Measurements from ENCODE around the gene ARHGAP24.

Gene ARHGAP24

GRCh38 chr4:85520765-85521749 is 46.1 kb downstream of the ARHGAP24 start:
- DNase-seq: no peak

DNA sequence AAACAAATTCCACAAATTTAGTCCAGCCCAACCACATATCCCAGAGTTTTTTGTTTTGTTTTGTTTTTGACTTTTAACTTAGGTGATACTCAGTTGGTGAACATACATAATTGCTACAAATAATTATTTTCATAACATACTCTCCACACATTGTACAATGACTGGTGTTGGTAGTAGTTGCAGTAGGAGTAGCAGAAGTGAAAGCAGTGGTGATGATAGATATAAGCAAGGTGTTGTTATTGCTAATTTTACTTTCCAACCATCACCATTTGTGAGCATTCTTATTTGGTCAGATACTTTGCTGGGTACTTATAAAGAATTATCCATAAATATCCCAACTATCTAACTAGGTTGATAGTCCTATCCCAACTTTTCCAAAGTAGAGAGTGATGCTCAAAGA is 47.3 kb downstream of the ARHGAP24 start:
- DNase-seq: no peak

GRCh38 chr4:85522836-85523235 is 47.9 kb downstream of the ARHGAP24 start:
- no peak for DNase-seq

DNA sequence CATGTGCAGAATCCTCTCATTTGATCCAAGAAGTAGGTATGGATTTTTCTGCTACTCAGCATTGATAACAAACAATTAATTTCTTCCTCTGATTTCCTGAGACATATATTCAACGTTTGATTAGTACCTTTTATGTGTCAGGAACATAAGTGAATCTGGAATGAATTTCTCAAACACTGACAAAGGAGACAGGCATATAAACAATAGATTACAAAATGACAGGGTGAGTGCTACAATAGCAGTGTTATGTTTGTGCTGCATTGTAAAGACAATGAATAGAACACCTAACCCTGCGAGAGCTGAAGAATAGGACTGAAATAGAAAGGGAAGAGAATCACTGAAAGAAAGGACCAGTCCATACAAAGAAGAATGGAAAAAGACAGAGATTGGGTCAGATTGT is 52.9 kb downstream of the ARHGAP24 start:
- no peak for DNase-seq

GRCh38 chr4:85531560-85532341 is 56.8 kb downstream of the ARHGAP24 start:
- DNase-seq: no peak

DNA sequence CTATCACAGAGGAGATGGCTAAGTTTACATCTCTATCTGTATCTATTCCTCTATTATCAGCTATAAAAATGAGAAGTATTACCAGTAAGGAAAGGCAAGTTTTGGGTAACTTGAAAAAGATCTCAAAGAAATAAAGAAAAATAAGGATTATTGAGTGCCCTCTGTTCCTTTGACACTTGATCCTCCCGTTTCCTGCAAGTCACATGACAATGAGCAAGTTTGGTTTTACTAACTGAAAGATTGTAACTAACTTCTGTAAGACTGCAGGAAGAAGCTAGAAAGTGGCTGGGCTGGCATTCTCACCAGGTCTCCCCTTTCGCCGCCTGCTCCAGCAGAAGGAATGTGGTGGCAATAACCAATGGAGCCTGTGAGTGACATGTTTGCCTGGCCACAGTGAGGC is 59.2 kb downstream of the ARHGAP24 start:
- DNase-seq: no peak

- DNase-seq: no peak
Measured at GRCh38 chr4:85543832-85544231, 68.9 kb downstream of the ARHGAP24 start.

- DNase-seq: no peak
Measured at GRCh38 chr4:85544751-85545150, 69.8 kb downstream of the ARHGAP24 start.

DNA sequence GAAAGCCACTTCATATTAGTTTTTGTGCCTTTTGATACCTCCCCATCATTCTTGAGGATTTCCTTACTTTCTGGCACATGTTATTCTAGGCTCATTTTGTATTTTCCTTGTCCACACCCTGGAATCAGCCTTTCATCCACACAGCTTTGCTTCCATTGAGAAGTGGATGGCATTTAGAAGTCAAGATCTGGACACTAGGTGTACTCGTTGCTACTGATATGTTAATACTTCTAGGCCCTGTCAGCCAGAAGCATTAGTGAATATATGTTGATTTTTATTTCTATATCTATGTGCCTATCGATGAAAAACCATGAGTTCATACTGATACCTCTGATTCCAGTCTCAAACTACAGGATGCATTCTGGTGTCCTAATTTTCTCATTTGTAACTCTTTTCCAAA is 73.2 kb downstream of the ARHGAP24 start:
- no peak for DNase-seq

GRCh38 chr4:85548841-85549240 is 73.9 kb downstream of the ARHGAP24 start:
- DNase-seq: no peak

DNA sequence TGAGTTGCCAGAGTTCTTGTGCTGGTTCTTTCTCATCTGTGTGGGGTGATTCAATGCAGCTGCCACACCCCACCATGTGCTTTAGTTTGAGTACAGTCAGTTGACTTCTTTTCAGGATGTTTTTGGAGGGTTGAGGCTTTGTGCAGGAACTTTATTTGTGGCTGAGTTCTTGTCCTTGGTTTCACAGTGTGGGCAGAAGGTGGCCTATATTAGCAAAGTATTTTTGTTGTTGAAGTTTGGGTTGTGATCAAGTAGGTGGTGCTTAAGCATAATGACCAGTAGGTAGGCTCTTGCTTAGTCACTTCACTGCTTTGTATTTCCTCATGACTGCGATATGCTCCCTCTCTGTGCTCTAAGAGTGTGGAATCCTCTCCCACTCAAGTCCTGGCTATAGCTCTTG is 80.3 kb downstream of the ARHGAP24 start:
- no peak for DNase-seq

DNA sequence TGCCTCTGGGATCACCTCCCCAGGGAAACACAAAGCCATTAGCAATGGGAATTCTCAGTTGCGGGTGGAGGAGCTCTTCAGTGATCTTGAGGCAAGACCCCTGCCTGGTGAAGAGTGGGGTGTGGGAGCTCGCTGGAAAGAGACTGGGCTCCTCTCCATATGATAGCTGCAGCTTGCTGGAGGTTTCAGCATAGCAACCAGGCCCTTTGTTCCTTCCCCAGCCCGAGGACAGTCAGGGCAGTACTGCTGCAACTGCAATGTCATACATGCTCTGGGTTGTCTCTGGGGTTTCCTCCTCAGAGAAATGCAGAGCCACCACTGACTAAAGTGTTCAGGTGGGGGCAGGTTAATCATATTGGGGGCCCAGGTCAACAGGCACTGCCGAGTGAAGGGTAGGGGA is 81.3 kb downstream of the ARHGAP24 start:
- no peak for DNase-seq

DNA sequence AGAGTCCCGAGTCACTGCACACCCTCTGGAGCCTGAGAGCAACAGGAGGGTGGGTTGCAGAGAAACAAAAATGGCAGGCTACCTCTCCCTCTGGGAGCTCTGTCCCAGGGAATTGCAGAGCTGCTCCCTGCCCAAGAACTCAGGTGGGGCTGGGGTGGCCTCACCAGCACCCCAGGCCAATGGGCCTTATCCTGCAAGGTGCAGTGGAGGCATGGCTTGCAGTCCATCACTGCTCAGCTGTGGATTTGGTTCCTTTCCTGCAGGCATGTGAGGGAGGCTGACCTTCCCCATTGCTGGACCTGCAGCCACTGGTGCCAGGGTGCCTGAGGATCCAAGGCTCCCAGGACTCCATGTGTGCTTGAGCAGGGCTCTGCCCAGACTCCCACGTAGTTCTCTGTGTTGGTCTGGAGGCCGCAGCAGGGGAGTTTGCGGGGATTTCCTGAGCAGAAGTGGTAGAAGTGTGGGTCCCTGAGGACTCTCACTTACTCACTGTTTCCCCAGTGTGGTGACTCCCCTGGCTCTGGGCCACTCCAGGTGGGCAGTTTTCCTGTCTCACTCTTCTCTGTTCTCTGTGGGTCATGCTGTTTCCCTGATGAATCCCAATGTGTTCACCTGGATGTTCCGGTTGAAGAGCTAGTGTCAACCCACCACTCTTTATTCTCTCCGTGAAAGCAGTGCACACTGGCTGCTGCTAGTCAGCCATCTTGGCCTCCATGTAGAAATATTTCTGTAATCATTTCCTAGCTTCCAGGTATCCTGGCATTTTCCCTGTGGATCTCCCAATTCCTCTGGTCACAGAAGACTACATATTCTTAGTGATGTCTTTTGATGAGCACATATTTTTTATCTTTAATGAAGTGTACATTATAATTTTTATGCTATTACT is 82.3 kb downstream of the ARHGAP24 start:
- DNase-seq: no peak

GRCh38 chr4:85565761-85566480 is 91.0 kb downstream of the ARHGAP24 start:
- DNase-seq: no peak

GRCh38 chr4:85569730-85570299 is 94.9 kb downstream of the ARHGAP24 start:
- no peak for DNase-seq

GRCh38 chr4:85570388-85570787 is 95.4 kb downstream of the ARHGAP24 start:
- no peak for DNase-seq

- no peak for DNase-seq
Measured at GRCh38 chr4:85571008-85571407, 96.1 kb downstream of the ARHGAP24 start.

DNA sequence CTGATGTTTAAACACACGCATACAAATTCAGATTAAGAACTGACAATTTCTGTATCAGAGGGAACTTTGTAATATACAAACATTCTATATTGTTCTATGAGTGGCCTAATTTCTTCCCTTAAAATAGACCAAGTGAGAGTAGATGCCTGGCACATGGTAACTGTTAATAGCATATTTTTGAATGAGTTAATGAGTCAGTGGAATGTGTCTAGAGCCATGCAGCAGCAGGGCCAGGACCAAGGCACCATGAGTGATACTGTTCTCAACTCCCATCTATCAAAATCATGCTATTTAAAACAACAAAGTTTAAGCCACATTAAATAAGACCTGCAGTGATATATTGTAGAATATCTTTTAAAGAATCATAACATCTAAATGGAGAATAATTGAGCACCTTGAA is 98.3 kb downstream of the ARHGAP24 start:
- DNase-seq: no peak

GRCh38 chr4:85577307-85577706 is 102.4 kb downstream of the ARHGAP24 start:
- DNase-seq: no peak

- no peak for DNase-seq
Measured at GRCh38 chr4:85579942-85580341, 105.0 kb downstream of the ARHGAP24 start.

- no peak for DNase-seq
Measured at GRCh38 chr4:85580489-85580888, 105.5 kb downstream of the ARHGAP24 start.

DNA sequence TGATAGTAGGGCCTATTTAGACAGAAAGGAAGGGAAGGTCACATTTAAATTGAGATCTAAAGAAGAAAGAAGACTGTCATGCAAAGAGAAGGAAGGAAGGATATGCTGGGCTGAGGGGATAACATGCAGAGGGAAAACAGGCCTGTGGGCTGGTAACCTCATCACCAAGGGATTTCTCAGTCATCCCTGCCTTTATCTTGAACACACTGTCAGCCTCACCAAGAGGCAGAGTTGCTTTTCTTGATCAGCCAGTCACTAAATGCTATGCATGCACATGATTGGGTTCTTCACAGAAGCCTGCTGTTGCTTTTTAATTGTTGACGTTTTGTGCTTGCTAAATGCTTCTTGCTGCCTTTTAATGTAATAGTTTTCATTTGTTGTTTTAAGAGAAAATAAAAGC is 113.0 kb downstream of the ARHGAP24 start:
- DNase-seq: no peak

All from stimulated activated CD4-positive, alpha-beta T cell treated with anti-CD3 and anti-CD28 coated beads, Interleukin-2, amount 100 ng/mL, for 48 hours (primary cell).